ENCODE data around the gene HCAR1.
"Not testable (repeated sequence)": the region's sequence is repeated elsewhere in the genome, so short reads cannot be mapped to it uniquely, and the experiment has no call there.

HCAR1 gene

DNA sequence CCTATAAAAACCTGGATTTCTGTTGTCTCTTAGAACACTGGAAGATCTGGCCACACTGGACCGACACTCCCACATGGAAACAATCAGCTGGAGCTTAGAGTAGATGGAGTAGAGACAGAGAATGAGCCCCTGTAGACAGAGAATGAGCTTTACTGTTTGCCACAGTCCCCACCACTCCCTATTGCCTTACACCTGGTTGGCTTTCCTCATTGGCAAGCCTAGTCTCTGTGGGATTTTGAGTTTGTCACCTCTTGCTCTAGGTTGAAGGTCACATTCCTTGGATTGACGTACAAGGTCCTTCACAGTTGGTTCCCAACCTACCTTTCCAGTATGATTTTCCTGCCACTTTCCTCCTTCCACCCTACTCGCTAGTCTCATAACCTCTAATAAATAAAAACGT, 2.0 kb upstream of the HCAR1 start:
- TF ChIP-seq GATA1 (IDR thresholded peaks at IDR 0.05; ENCODE audit: low read depth, low read length): no peak
- no peak for DNase-seq

DNA sequence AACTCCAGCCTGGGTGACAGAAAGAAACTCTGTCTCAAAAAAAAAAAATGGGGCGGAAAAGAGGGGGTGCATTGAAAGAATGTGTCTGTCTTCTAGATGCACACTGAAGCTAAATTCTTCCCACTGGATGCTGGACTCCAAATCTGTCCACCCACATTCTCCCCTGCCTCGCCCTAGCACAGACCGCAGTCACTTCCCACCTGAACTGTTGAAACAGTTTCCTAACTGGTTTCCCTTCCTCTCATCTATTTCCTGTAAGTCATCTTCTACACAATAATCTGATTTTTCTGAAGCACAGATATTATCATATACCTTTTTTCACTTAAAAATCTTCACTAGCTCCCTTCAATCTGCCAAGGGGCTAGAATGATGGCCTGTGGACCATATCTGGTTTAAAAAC, 1.5 kb upstream of the HCAR1 start:
- no peak for DNase-seq
- TF ChIP-seq POLR2A (IDR thresholded peaks at IDR 0.05; ENCODE audit: low read length) (no peak), GATA1 (IDR thresholded peaks at IDR 0.05; ENCODE audit: low read depth, low read length) (no peak)

DNA sequence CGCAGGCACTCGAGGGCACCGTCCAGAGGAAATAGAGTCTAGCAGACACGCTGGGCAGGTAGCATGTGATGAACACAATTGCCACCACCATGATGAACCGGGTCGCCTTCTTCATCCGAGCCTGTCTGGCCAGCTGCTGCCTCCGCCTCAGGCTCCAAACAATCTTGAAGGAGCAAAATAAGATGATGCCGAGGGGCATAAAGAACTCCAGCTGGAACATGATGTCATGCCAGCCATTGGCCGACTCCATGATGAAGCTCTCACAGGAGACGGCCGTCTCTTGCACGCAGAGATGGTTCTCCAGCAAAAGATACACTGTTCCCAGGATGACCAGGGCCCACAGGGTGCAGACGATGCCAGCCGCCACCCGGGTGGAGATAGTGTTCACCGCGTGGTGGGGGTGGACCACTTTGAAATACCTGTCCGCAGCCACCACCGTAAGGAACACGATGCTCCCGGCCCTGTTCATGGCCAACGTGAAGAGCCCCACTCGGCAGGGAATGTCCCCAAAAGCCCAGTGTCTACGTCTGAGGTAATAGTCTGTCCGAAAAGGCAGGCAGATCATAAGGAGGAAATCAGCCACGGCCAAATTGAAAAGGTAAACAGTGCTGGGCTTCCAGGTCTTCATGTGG, 945 bp downstream of the HCAR1 start:
- TF ChIP-seq POLR2A (IDR thresholded peaks at IDR 0.05; ENCODE audit: low read length) (no peak), GATA1 (IDR thresholded peaks at IDR 0.05; ENCODE audit: low read depth, low read length) (no peak)
- DNase-seq: no peak

DNA sequence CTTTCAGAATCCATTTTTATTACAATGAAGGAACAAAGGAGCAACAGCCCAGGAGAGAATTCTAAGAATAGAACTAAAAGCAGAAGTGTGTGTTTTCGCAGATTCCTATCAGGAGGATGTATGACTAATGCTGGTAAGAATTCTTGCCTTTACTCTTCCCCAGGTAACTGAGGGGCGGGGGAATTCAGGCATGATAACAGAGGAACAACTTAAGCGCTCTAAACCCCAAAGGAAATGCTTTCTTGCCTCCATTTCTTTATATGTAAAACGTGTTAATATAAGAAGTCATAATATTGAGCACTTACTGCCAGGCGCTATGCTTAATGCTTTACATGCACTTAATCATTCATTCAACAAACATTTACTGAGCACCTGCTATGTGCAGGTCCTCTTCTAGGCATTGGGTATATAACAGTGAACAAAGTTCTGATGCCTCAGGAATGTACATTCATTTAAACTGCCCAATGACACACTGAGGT, 4.5 kb downstream of the HCAR1 start:
- DNase-seq: no peak
- no peak for TF ChIP-seq GATA1 (IDR thresholded peaks at IDR 0.05; ENCODE audit: low read depth, low read length)
- no peak for TF ChIP-seq POLR2A (IDR thresholded peaks at IDR 0.05; ENCODE audit: low read length)

DNA sequence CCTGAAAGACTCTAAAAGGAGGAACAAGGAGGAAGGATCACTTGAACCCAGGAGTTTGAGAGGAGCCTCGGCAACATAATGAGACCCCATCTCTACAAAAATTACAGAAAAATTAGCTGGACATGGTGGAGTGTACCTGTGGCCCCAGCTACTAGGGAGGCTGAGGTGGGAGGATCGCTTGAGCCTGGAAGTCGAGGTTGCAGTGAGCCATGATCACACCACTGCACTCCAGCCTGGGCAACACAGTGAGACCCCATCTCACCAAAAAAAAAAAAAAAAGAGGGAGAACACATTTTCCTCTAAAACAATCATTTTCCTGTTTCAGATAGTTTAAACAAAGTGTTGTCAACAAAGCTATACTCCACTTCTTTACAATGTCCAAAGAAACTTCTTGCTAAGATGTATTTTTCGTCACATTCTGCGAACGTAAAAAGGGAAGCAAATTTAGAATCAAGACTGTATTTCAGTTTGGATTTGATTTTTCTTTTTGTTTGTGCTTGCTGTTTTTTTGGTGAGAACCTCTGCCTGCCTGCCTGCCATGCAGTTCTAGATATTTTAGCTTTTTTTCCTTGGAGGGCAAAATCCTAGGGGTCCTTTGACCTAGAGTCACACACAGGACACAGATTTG, 5.1 kb downstream of the HCAR1 start:
- DNase-seq: no peak
- no peak for TF ChIP-seq GATA1 (IDR thresholded peaks at IDR 0.05; ENCODE audit: low read depth, low read length)
- no peak for TF ChIP-seq POLR2A (IDR thresholded peaks at IDR 0.05; ENCODE audit: low read length)

DNA sequence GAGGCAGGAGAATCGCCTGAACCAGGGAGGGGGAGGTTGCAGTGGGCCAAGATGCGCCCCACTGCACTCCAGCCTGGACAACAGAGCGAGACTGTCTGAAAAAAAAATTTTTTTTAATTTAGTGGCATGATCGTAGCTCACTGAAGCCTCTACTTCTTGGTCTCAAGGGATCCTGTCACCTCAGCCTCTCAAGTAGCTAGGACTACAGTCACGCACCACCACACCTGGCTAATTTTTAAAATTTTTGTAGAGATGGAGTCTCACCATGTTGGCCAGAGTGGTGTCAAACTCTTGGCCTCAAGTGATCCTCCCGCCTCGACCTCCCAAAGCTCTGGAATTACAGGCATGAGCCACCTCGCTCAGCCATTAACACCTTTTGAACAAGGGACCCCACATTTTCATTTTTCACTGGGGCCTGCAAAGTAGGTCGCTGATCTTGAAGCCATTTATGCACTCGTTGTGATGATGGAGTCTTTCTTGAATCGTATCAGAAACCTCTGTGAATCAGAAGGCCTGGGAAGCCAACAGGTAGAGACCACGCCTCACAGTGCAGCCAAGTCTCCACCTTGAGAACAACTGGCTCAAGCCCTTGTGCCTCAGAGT, 5.9 kb downstream of the HCAR1 start:
- no peak for DNase-seq
- TF ChIP-seq POLR2A (IDR thresholded peaks at IDR 0.05; ENCODE audit: low read length) (no peak), GATA1 (IDR thresholded peaks at IDR 0.05; ENCODE audit: low read depth, low read length) (no peak)

DNA sequence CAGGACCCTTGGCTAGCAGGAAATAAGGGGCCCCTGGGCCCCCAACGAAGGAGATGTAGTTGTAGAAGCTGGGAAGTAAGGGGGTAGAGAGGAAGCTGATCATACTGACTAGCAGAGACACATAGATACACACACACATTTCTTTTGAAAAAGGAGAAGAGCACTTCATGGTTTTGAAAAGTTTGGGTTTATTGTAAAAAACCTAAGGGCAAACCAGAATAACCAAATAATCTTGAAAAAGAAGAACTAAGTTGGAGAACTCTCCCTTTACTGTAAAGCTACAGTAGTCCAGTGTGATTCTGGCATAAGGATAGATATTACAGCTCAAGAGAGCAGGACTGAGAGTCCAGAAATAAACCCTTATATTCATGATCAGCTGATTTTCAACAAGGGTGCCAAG, 8.3 kb downstream of the HCAR1 start:
- DNase-seq: no peak
- TF ChIP-seq POLR2A (IDR thresholded peaks at IDR 0.05; ENCODE audit: low read length) (no peak), GATA1 (IDR thresholded peaks at IDR 0.05; ENCODE audit: low read depth, low read length) (no peak)

DNA sequence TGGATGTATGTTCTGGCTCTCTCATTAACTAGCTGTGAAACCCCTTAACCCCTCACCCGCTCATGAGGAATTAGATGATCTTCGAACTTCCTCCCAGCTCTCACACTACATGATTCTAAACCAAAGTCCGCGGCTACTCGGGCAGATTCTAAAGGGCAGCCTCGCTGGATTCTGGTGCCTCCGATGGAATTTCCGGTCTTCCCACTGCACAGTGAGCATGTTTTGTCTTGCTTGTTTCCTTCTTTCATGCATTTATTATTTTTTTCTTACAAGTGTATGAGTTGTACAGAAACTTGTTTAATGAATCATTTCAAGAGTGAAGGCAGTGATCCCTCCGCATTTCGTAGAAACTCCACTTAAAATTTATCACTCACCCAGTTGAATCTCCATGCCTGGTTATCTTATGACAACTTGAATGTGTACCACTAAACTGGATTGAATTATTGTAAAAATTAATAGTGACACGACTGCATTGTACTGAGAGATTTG, 9.5 kb downstream of the HCAR1 start:
- no peak for DNase-seq
- no peak for TF ChIP-seq POLR2A (IDR thresholded peaks at IDR 0.05; ENCODE audit: low read length)
- TF ChIP-seq GATA1 (IDR thresholded peaks at IDR 0.05; ENCODE audit: low read depth, low read length): no peak

DNA sequence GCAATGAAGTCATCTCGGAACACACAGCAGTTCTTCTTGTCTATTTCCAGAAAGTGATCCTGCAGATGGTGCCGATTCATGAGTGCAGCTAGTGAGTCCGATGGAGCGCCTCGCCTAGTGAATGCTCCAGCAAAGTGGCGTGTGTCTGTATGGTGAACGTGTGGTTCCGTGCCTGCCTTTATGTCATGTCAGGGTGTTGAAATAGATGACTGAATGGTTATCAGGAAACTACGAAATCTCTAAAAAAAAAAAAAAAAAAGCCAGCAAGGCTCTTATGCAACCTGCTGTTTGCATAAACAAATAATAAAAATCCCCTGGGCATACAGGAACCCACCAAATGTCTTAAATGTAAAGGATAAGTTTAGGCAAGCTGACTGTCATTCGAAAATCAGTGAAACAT, 14.0 kb downstream of the HCAR1 start, which contains the start of gene HCAR3:
Gene HCAR3, minus strand, starts transcription at position 154 of the 400 bp plus-strand sequence. Its CDS starts 74 bp downstream, at position 80.
- not testable (repeated sequence) for DNase-seq

DNA sequence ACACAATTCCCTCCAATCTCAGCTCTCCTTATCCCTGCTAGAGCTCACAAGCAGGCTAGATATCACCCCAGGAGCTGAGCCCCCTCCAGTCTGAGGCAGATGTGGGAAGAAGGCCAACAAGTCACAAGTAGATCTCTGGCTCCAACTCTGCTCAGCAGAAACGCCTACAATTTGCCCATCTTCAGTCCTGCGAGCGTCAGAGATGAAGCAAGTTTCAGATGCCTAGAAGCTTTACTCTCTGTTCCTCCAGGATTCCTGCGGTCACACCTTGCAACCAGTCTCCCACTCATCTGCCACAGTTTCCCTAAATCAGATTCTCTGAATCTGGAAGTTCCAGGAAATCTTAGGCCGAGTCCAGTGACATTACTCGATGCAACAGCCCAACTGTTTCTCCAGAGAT, 15.4 kb downstream of the HCAR1 start:
- not testable (repeated sequence) for DNase-seq

DNA sequence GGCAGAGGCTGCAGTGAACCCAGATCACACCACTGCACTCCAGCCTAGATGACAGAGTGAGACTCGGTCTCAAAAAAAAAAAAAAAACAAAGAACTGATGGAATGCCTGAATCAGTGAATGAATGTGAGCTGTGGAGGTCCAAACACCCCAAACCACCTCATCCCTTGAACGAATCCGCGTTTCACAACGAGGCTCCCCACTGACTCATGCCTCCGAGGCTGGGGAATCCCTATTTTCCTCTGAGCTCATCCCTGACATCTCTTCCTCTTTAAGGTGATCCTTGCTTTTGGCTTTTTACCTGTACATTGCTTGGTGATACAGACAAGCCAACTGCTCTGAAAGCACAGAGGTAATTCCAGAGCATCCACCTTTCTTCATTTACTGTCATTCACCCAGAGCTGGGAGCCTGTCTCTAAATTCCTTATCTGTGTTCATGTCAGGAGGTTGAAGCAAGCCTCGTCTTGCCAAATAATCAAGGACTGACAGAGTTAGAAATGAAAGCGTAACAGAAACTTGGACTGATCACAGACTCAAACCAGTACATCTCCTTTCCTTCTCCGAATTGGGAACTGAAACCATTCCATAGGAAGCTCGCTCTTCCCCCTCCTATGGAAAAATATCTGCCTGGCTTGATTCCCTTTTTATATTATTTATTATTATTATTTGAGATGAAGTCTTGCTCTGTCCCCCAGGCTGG, 17.0 kb downstream of the HCAR1 start:
- DNase-seq: not testable (repeated sequence)

DNA sequence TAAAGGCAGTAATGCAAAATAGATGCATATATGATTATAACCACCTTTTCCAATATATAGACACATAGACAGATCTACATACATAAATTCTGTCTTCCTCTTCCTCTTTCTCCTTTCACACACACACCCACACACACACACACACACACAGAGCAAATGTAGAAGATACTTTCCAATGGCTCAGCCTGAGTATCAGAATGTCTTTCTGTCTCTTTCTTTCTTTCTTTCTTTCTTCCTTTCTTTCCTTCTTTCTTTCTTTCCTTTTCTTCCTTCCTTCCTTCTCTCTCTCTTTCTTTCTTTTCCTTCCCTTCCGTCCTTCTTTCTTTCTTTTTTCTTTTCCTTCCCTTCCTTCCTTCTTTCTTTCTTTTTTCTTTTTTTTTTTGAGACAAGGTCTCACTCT, 19.4 kb downstream of the HCAR1 start:
- not testable (repeated sequence) for DNase-seq

DNA sequence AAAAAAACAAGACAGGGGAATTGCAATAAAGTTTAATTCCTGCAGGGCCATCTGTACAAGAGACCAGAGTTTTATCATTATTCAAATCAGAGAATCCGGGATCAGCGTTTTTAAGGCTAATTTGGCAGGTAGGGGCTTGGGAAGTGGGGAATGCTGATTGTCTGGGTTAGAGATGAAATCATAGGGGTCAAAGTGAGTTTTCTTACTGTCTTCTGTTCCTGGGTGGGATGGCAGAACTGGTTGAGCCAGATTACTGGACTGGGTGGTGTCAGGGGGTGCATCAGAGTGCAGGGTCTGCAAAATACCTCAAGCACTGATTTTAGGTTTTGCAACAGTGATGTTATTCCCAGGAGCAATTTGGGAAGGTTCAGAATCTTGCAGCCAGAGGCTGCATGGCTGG, 20.3 kb downstream of the HCAR1 start:
- DNase-seq: not testable (repeated sequence)

DNA sequence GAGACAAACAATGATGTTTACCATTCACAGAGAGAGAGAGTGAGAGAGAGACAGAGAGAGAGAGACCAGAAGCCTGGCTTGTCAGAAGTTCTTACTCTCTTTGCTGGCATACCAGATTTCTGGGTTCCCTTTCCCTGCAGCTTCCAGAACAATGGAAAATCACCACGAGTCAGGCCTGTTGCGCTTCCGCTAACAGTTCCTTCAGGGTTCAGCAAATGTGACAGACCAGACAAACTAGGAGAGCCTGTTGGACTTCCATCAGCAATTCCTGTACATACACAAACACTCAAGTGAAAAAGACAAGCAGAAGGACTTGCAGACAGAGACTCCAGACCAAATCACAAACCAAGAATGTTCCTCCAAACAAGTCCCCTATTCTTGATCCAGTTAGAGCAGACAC, 21.4 kb downstream of the HCAR1 start:
- DNase-seq: not testable (repeated sequence)

DNA sequence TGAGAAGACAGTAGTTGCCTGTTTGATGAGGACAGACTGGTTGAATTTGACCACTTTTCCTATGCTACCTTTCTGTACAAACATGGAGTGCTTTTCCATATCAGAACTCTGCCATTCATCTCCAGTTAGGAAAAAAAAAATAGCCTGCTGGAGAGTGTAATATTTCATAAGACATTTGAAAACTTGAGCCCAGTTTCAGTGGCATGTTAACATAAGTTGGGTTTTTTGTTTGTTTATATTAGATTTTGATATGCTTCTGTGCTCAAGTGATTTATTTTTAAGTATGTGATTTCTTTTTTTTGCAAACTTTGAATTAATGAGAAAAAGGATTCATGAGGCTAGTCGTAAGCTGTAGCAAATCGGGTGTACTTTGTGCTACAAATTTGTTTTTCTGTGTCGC, 26.8 kb downstream of the HCAR1 start:
- DNase-seq: not testable (repeated sequence)

DNA sequence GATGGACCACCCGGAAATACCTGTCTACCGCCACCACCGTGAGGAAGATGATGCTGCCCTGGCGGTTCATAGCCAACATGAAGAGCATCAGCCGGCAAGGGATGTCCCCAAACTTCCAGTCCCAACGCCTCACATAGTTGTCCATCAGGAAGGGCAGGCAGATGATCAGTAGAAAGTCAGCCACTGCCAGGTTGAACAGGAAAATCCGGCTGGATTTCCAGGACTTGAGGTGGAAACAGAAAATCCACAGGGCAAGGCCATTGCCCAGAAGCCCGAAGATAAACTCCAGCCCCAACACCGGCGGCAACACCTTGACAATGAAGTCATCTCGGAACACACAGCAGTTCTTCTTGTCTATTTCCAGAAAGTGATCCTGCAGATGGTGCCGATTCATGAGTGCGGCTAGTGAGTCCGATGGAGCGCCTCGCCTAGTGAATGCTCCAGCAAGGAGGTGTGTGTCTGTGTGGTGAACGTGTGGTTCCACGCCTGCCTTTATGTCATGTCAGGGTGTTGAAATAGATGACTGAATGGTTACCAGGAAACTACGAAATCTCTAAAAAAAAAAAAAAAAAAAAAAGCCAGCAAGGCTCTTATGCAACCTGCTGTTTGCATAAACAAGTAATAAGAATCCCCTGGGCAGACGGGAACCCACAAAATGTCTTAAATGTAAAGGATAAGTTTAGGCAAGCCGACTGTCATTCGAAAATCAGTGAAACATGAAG, 27.6 kb downstream of the HCAR1 start, which contains the start of gene HCAR2:
Gene HCAR2, minus strand, starts transcription at position 468 of the 722 bp plus-strand sequence. Its CDS starts 74 bp downstream, at position 394.
- DNase-seq: not testable (repeated sequence)

DNA sequence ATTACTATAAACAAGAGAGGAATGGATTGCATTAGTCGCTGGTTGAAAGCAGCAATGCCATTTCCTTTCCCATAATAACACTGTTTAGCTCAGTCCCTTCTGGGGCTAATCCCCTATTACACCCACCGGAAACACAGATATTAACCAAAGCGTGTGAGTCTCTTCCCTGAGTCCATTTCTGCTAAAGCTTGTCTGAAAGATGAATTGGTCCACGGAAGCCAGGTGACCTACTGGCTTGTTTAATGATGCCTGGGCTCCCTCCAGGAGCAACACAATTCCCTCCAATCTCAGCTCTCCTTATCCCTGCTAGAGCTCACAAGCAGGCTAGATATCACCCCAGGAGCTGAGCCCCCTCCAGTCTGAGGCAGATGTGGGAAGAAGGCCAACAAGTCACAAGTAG, 29.2 kb downstream of the HCAR1 start:
- DNase-seq: not testable (repeated sequence)

DNA sequence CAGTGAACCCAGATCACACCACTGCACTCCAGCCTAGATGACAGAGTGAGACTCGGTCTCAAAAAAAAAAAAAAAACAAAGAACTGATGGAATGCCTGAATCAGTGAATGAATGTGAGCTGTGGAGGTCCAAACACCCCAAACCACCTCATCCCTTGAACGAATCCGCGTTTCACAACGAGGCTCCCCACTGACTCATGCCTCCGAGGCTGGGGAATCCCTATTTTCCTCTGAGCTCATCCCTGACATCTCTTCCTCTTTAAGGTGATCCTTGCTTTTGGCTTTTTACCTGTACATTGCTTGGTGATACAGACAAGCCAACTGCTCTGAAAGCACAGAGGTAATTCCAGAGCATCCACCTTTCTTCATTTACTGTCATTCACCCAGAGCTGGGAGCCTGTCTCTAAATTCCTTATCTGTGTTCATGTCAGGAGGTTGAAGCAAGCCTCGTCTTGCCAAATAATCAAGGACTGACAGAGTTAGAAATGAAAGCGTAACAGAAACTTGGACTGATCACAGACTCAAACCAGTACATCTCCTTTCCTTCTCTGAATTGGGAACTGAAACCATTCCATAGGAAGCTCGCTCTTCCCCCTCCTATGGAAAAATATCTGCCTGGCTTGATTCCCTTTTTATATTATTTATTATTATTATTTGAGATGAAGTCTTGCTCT, 30.5 kb downstream of the HCAR1 start:
- DNase-seq: not testable (repeated sequence)

DNA sequence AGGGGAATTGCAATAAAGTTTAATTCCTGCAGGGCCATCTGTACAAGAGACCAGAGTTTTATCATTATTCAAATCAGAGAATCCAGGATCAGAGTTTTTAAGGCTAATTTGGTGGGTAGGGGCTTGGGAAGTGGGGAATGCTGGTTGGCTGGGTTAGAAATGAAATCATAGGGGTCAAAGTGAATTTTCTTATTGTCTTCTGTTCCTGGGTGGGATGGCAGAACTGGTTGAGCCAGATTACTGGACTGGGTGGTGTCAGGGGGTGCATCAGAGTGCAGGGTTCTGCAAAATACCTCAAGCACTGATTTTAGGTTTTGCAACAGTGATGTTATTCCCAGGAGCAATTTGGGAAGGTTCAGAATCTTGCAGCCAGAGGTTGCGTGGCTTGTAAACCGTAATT, 33.7 kb downstream of the HCAR1 start:
- DNase-seq: not testable (repeated sequence)
